Measurements from ENCODE around the gene TOR1A. TPM values are rescaled to one million over a fixed set of nuclear protein-coding genes. Genes with fewer than 3 reads are reported as not detected.

Gene TOR1A
- total RNA-seq, 1 donor from 2014 or later: 36.2 TPM

DNA sequence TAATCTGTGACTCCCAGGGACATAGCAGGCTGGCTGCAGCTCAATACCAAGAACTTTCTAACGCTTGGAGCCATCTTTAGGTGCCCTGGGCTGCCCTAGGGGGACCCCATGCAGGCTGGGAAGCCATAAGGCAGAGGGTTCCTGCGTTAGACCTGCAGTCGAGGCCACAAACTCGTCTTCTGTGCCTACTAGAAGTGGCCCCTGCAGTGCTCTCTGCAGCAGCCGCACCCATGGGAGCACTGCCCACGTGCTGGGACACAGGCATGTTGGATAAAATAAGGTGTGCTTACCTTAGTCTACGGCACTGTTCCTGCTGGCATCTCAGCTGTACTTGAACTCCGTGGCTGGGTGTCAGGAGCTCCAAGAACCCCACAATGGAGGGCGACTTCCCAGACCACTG, 11.6 kb downstream of the TOR1A start:
- no peaks in the 10 kb centered on the region for H3K9me3 Mint-ChIP-seq
- peaks cover 4% of the 10 kb centered on the region for H3K4me1 Mint-ChIP-seq (ENCODE audit: unreplicated experiment)
- TF ChIP-seq, protein P1, sequence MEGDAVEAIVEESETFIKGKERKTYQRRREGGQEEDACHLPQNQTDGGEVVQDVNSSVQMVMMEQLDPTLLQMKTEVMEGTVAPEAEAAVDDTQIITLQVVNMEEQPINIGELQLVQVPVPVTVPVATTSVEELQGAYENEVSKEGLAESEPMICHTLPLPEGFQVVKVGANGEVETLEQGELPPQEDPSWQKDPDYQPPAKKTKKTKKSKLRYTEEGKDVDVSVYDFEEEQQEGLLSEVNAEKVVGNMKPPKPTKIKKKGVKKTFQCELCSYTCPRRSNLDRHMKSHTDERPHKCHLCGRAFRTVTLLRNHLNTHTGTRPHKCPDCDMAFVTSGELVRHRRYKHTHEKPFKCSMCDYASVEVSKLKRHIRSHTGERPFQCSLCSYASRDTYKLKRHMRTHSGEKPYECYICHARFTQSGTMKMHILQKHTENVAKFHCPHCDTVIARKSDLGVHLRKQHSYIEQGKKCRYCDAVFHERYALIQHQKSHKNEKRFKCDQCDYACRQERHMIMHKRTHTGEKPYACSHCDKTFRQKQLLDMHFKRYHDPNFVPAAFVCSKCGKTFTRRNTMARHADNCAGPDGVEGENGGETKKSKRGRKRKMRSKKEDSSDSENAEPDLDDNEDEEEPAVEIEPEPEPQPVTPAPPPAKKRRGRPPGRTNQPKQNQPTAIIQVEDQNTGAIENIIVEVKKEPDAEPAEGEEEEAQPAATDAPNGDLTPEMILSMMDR (conservative IDR thresholded peaks at IDR 0.05): no peak
- no peak for DNase-seq (ENCODE audit: extremely low spot score, unreplicated experiment)
- H3K27ac Mint-ChIP-seq: no peak overlapping the region
- H3K4me3 Mint-ChIP-seq: no peak overlapping the region
- peaks cover 15% of the 10 kb centered on the region for H3K36me3 Mint-ChIP-seq
- H3K27me3 Mint-ChIP-seq: no peaks in the 10 kb centered on the region

DNA sequence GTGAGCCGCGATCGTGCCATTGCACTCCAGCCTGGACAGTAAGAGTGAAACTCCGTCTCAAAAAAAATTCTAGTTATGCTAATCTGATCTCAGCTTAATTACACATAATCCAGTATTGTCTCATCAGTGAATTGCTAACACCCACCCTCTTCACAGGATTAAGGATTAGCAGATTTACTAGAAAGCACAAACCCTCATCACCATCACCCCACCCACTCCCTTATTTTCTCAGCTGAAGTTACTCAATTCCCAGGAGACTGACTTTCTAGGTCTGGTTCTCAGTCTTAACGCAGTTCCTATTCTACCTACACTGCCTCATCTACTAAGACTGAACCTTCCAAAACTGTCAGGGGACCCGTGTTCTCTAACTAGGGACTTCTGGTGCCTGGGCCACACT, 12.0 kb downstream of the TOR1A start:
- no peak for DNase-seq (ENCODE audit: extremely low spot score, unreplicated experiment)
- Mint-ChIP-seq H3K4me1 (ENCODE audit: unreplicated experiment) (peaks cover 4% of the 10 kb centered on the region), H3K36me3 (peaks cover 19% of the 10 kb centered on the region), H3K27me3 (no peaks in the 10 kb centered on the region), H3K27ac (no peak overlapping the region), H3K9me3 (no peaks in the 10 kb centered on the region), H3K4me3 (no peak overlapping the region)
- TF ChIP-seq, protein P1 (conservative IDR thresholded peaks at IDR 0.05): no peak

DNA sequence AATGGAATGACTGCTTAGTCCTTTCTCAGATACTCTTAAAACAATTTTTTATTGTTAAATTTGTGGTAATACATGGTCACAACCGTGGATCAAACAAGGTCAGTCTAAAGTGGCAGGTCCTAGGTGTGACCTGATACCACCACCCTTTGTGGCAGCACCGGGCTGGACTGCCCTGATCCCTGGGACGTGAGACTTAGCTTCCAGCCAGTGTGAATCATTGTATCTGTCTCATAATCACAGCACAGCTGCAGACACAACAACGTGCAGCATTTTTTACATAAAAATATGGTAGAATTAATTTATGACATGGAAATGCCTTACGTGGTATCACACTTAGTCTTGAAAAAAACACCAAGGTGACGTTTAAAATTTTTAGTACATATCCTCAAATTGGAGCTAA, 13.1 kb downstream of the TOR1A start:
- Mint-ChIP-seq H3K4me1 (ENCODE audit: unreplicated experiment) (peaks cover 11% of the 10 kb centered on the region), H3K27me3 (no peaks in the 10 kb centered on the region), H3K9me3 (no peaks in the 10 kb centered on the region), H3K36me3 (peaks cover 22% of the 10 kb centered on the region), H3K4me3 (no peak overlapping the region), H3K27ac (no peak overlapping the region)
- DNase-seq (ENCODE audit: extremely low spot score, unreplicated experiment): no peak
- TF ChIP-seq, protein P1 (conservative IDR thresholded peaks at IDR 0.05): no peak

DNA sequence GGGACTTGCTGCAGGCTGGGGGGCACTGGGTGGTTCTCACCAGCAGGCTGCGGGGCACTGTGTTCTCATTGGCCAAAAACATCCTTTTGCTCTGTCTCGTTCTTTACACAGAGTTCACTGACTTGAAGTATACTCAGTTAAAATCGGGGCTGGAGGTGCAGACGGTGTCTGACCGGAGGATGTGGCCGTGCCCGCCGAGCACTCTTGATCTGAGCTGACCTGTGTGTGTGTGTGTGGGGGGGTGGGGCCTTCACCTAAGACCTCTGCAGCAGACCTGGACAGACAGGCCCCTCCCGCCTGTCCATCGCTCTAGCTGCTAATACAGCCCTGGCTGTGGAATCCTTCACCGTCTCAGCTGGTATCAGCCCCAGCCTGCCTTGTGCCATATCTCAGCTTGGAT, 13.8 kb downstream of the TOR1A start:
- H3K9me3 Mint-ChIP-seq: no peaks in the 10 kb centered on the region
- H3K36me3 Mint-ChIP-seq: peaks cover 20% of the 10 kb centered on the region
- peaks cover 11% of the 10 kb centered on the region for H3K4me1 Mint-ChIP-seq (ENCODE audit: unreplicated experiment)
- no peak overlapping the region for H3K4me3 Mint-ChIP-seq
- H3K27ac Mint-ChIP-seq: no peak overlapping the region
- DNase-seq (ENCODE audit: extremely low spot score, unreplicated experiment): no peak
- TF ChIP-seq, protein P1 (conservative IDR thresholded peaks at IDR 0.05): no peak
- H3K27me3 Mint-ChIP-seq: no peaks in the 10 kb centered on the region

DNA sequence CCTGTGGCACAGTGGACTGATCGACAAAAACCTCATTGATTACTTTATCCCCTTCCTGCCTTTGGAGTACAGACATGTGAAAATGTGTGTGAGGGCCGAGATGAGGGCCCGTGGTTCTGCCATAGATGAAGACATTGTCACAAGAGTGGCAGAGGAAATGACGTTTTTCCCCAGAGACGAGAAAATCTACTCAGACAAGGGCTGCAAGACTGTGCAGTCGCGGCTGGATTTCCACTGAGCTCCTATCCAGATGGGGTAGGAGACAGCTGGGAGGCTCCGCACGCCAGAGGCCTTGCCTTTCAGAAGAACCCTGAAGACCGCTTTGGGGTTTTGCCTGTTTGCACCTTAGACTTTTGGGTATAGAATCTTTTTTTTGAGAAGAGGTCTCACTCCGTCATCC, 14.6 kb downstream of the TOR1A start:
- Mint-ChIP-seq H3K9me3 (no peaks in the 10 kb centered on the region), H3K27ac (peak overlapping the region; percentile 21), H3K27me3 (no peaks in the 10 kb centered on the region), H3K4me1 (ENCODE audit: unreplicated experiment) (peaks cover 12% of the 10 kb centered on the region), H3K36me3 (peaks cover 20% of the 10 kb centered on the region), H3K4me3 (no peak overlapping the region)
- no peak for DNase-seq (ENCODE audit: extremely low spot score, unreplicated experiment)
- TF ChIP-seq, protein P1 (conservative IDR thresholded peaks at IDR 0.05): no peak

DNA sequence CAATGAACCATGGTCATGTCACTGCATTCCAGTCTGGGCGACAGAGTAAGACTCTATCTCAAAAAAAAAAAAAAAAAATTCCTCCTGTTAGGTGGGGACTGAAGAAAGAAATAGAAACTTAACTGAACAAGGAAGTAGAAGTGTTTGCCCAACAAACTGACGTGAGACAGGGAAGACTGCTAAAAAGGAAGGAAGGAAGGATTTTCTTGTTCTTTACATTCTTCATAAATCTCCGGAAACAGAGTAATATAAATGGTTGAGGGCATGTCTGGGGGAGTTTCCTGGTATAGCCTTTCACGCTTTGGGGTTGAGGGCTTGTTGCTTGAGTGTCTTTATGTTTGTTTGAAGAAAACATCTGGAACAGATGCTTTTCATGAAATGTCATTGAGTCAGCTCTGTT, 17.9 kb downstream of the TOR1A start:
- Mint-ChIP-seq H3K4me3 (peak overlapping the region; percentile 48), H3K27me3 (no peaks in the 10 kb centered on the region)

More for the DNA sequence above, 17.9 kb downstream of the TOR1A start:
- no peak for DNase-seq (ENCODE audit: extremely low spot score, unreplicated experiment)
- H3K27ac Mint-ChIP-seq: peak overlapping the region; percentile 57
- H3K9me3 Mint-ChIP-seq: no peaks in the 10 kb centered on the region
- TF ChIP-seq, protein P1 (conservative IDR thresholded peaks at IDR 0.05): no peak
- H3K4me1 Mint-ChIP-seq (ENCODE audit: unreplicated experiment): peaks cover 14% of the 10 kb centered on the region
- peaks cover 20% of the 10 kb centered on the region for H3K36me3 Mint-ChIP-seq

Data from type B pancreatic cell (in vitro differentiated cells).